GM08714 (cell line): ENCODE results near the gene MRPL58.
A peak's percentile ranks its signal among the peaks of the same experiment; 100 is the strongest.
"Not testable (repeated sequence)": the region's sequence is repeated elsewhere in the genome, so short reads cannot be mapped to it uniquely, and the experiment has no call there.

Experiments used
- H3K4me3 ChIP-seq: fragments of 200-500 bp; sonication (Bioruptor generic); 2 replicates; pipeline ENCODE4 v1.5.1; 2014; ENCODE audit warnings: mild to moderate bottlenecking, low read length, inconsistent platforms
- ZNF274 ChIP-seq: IDR thresholded peaks from 2 replicates; pipeline ENCODE4 v1.6.1; 2012; ENCODE audit warnings: mild to moderate bottlenecking, low read depth, low read length

The MRPL58 gene

GRCh38 chr17:75019146-75019545 is 6.7 kb downstream of the MRPL58 start:
- H3K4me3 ChIP-seq = no peak overlapping the region
- no peak for TF ChIP-seq ZNF274

- no peak overlapping the region for H3K4me3 ChIP-seq
- no peak for TF ChIP-seq ZNF274
These were observed 7.2 kb downstream of the MRPL58 start for GRCh38 chr17:75019710-75020109.

- no peak for TF ChIP-seq ZNF274
- no peak overlapping the region for H3K4me3 ChIP-seq
These were observed 8.1 kb downstream of the MRPL58 start for GRCh38 chr17:75020331-75021110.

- H3K4me3 ChIP-seq = no peak overlapping the region
- TF ChIP-seq ZNF274 = no peak
These were observed 12.4 kb downstream of the MRPL58 start for GRCh38 chr17:75024686-75025397.

- not testable (repeated sequence) for H3K4me3 ChIP-seq
These were observed 12.9 kb downstream of the MRPL58 start for GRCh38 chr17:75025398-75025734.

GRCh38 chr17:75026650-75027049 is 14.2 kb downstream of the MRPL58 start:
- H3K4me3 ChIP-seq = not testable (repeated sequence)

- H3K4me3 ChIP-seq = no peak overlapping the region
- no peak for TF ChIP-seq ZNF274
These were observed 17.7 kb downstream of the MRPL58 start for GRCh38 chr17:75030161-75030560.

- TF ChIP-seq ZNF274 = no peak
- H3K4me3 ChIP-seq = peak overlapping the region; percentile 82; the same call in 1 of the 2 replicates
These were observed 19.7 kb downstream of the MRPL58 start for GRCh38 chr17:75031972-75032719.

GRCh38 chr17:75032720-75033280 is 20.3 kb downstream of the MRPL58 start:
- peak overlapping the region; percentile 82 for H3K4me3 ChIP-seq
- TF ChIP-seq ZNF274 = no peak

- peak overlapping the region; percentile 82 for H3K4me3 ChIP-seq
- TF ChIP-seq ZNF274 = no peak
These were observed 21.1 kb downstream of the MRPL58 start for GRCh38 chr17:75033346-75034235.

GRCh38 chr17:75034236-75034908 is 21.9 kb downstream of the MRPL58 start:
- peak overlapping the region; percentile 82 for H3K4me3 ChIP-seq
- no peak for TF ChIP-seq ZNF274

GRCh38 chr17:75036643-75037268 is 24.3 kb downstream of the MRPL58 start:
- TF ChIP-seq ZNF274 = no peak
- H3K4me3 ChIP-seq = no peak overlapping the region

GRCh38 chr17:75039238-75039637 is 26.8 kb downstream of the MRPL58 start:
- no peak overlapping the region for H3K4me3 ChIP-seq
- TF ChIP-seq ZNF274 = no peak
